ENCODE measurements around the gene DMRT3.

DMRT3 gene

DNA sequence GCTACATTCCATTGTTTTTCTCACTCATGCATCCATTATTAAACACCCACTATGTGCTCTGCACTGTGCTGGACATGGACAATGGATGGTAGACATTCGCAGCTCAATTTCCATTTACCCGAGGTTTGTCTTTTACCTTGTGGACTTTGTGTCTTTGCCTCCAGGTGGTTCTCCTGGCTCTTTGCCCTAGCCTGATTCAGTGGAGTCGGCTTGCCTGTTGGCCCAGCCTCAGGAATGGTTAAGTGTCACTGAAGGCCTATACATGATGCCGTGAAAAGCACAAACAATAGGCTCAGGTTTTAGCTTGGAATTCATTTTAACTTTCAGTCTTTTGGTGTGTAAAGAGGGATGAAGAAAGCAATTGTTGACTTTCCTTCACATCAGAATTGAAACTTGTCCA is 16.5 kb upstream of the DMRT3 start:
- Histone ChIP-seq H3K9me3 (ENCODE audit: insufficient read depth, low read length) (no peaks in the 10 kb centered on the region), H3K4me2 (ENCODE audit: low read length) (no peak overlapping the region), H3K4me3 (ENCODE audit: low read length) (no peak overlapping the region), H2AFZ (ENCODE audit: low read depth, low read length) (no peak overlapping the region), H3K27ac (ENCODE audit: low read length) (no peak overlapping the region), H3K9ac (ENCODE audit: low read length) (no peak overlapping the region), H4K20me1 (ENCODE audit: insufficient read depth, low read length) (no peaks in the 10 kb centered on the region), H3K27me3 (ENCODE audit: low read depth, low read length) (peaks cover 16% of the 10 kb centered on the region), H3K79me2 (ENCODE audit: low read length) (no peaks in the 10 kb centered on the region), H3K4me1 (ENCODE audit: low read length) (no peaks in the 10 kb centered on the region), H3K36me3 (replicated peaks; ENCODE audit: low read depth, low read length) (no peaks in the 10 kb centered on the region)
- no peak for TF ChIP-seq EZH2phosphoT487 (IDR thresholded peaks at IDR 0.05; ENCODE audit: low read depth)
- TF ChIP-seq, protein P1, sequence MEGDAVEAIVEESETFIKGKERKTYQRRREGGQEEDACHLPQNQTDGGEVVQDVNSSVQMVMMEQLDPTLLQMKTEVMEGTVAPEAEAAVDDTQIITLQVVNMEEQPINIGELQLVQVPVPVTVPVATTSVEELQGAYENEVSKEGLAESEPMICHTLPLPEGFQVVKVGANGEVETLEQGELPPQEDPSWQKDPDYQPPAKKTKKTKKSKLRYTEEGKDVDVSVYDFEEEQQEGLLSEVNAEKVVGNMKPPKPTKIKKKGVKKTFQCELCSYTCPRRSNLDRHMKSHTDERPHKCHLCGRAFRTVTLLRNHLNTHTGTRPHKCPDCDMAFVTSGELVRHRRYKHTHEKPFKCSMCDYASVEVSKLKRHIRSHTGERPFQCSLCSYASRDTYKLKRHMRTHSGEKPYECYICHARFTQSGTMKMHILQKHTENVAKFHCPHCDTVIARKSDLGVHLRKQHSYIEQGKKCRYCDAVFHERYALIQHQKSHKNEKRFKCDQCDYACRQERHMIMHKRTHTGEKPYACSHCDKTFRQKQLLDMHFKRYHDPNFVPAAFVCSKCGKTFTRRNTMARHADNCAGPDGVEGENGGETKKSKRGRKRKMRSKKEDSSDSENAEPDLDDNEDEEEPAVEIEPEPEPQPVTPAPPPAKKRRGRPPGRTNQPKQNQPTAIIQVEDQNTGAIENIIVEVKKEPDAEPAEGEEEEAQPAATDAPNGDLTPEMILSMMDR (IDR thresholded peaks at IDR 0.05; ENCODE audit: low read depth, low read length): no peak

DNA sequence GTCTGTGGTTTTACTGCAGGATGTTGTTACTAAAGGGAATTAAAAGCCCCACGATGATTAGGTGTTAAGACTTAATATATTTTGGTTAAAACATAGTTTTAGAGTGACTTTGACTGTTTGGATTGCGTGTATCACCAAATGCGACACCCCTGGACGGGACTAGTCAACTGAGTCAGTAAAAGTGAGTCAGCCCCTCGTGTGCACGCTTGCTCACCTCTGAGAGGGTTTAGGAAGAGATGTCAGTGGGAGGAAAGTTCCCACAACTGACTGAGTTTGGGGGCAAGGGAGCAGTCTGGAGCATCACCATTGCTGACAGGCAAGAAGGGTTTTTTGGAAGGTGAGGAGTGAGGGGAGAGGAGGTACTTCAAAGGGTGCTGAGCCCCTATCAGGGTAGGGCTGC is 14.4 kb upstream of the DMRT3 start:
- no peaks in the 10 kb centered on the region for H4K20me1 ChIP-seq (ENCODE audit: insufficient read depth, low read length)
- no peak overlapping the region for H3K27ac ChIP-seq (ENCODE audit: low read length)
- no peak overlapping the region for H3K4me2 ChIP-seq (ENCODE audit: low read length)
- no peak overlapping the region for H3K9ac ChIP-seq (ENCODE audit: low read length)
- no peak overlapping the region for H2AFZ ChIP-seq (ENCODE audit: low read depth, low read length)
- no peak overlapping the region for H3K4me3 ChIP-seq (ENCODE audit: low read length)
- no peaks in the 10 kb centered on the region for H3K36me3 ChIP-seq (replicated peaks; ENCODE audit: low read depth, low read length)
- H3K79me2 ChIP-seq (ENCODE audit: low read length): no peaks in the 10 kb centered on the region
- no peak for TF ChIP-seq EZH2phosphoT487 (IDR thresholded peaks at IDR 0.05; ENCODE audit: low read depth)
- TF ChIP-seq, protein P1 (IDR thresholded peaks at IDR 0.05; ENCODE audit: low read depth, low read length): no peak
- H3K27me3 ChIP-seq (ENCODE audit: low read depth, low read length): peaks cover 26% of the 10 kb centered on the region
- no peaks in the 10 kb centered on the region for H3K4me1 ChIP-seq (ENCODE audit: low read length)
- no peaks in the 10 kb centered on the region for H3K9me3 ChIP-seq (ENCODE audit: insufficient read depth, low read length)

DNA sequence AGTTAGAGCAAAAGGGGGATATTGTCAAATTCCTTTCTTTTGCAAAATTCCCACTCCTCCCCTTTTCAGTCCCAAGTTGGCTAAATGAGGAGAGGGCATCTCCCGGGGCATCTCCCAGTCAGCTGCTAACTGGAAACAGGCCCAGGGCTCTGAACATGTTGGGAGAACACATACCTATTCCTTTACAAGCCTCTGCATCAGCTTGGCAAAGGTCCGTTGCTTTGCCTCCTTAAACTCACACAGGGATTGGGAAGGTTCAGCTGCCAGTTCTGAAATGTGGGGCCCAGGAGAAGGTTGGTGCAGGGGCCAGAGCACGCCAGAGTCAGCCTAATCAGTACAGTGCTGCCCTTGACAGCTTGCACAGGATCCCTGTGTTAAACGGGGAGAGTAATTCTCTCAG is 11.0 kb upstream of the DMRT3 start:
- Histone ChIP-seq H3K36me3 (replicated peaks; ENCODE audit: low read depth, low read length) (no peaks in the 10 kb centered on the region), H3K4me1 (ENCODE audit: low read length) (peaks cover 14% of the 10 kb centered on the region; the same call in 1 of the 2 replicates), H3K79me2 (ENCODE audit: low read length) (no peaks in the 10 kb centered on the region), H2AFZ (ENCODE audit: low read depth, low read length) (no peak overlapping the region), H4K20me1 (ENCODE audit: insufficient read depth, low read length) (no peaks in the 10 kb centered on the region), H3K27ac (ENCODE audit: low read length) (no peak overlapping the region), H3K27me3 (ENCODE audit: low read depth, low read length) (peaks cover 32% of the 10 kb centered on the region), H3K4me2 (ENCODE audit: low read length) (no peak overlapping the region), H3K9ac (ENCODE audit: low read length) (no peak overlapping the region), H3K4me3 (ENCODE audit: low read length) (no peak overlapping the region), H3K9me3 (ENCODE audit: insufficient read depth, low read length) (no peaks in the 10 kb centered on the region)
- no peak for TF ChIP-seq EZH2phosphoT487 (IDR thresholded peaks at IDR 0.05; ENCODE audit: low read depth)
- TF ChIP-seq, protein P1 (IDR thresholded peaks at IDR 0.05; ENCODE audit: low read depth, low read length): no peak

DNA sequence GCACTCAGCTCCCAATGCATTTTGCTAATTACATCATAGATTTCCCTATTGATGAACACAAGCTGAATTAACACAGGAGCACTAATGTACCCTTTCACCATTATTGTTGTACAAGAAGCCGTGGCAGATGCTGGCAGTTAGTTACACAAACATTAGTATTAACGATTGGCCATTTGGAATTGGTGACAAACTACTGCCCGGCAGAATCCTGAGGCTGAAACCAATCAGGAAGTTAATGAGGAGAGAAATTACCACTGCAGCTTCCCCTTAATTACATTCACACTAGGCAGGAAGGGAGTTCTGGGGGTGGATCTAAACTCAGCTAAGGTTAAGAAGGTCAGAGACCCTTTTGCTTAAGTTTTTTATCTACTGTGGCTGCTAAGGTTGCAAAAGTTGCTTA is 9.6 kb upstream of the DMRT3 start:
- H3K9ac ChIP-seq (ENCODE audit: low read length): no peak overlapping the region
- peaks cover 32% of the 10 kb centered on the region for H3K27me3 ChIP-seq (ENCODE audit: low read depth, low read length)
- H3K4me2 ChIP-seq (ENCODE audit: low read length): peak overlapping the region; percentile 74; the same call in 1 of the 2 replicates
- no peak for TF ChIP-seq EZH2phosphoT487 (IDR thresholded peaks at IDR 0.05; ENCODE audit: low read depth)
- TF ChIP-seq, protein P1 (IDR thresholded peaks at IDR 0.05; ENCODE audit: low read depth, low read length): no peak
- H3K9me3 ChIP-seq (ENCODE audit: insufficient read depth, low read length): no peaks in the 10 kb centered on the region
- H3K79me2 ChIP-seq (ENCODE audit: low read length): no peaks in the 10 kb centered on the region
- no peak overlapping the region for H3K4me3 ChIP-seq (ENCODE audit: low read length)
- no peaks in the 10 kb centered on the region for H3K36me3 ChIP-seq (replicated peaks; ENCODE audit: low read depth, low read length)
- H3K27ac ChIP-seq (ENCODE audit: low read length): no peak overlapping the region
- no peaks in the 10 kb centered on the region for H4K20me1 ChIP-seq (ENCODE audit: insufficient read depth, low read length)
- peaks cover 14% of the 10 kb centered on the region; the same call in 1 of the 2 replicates for H3K4me1 ChIP-seq (ENCODE audit: low read length)
- H2AFZ ChIP-seq (ENCODE audit: low read depth, low read length): no peak overlapping the region
